Measurements from ENCODE around the gene RBMS3. TPM values are rescaled to one million over a fixed set of nuclear protein-coding genes. Genes with fewer than 3 reads are reported as not detected.

Gene RBMS3
- total RNA-seq, 1 donor from 2014 or later, result 70.0 TPM

GRCh38 chr3:29705906-29706844 lies 425.3 kb downstream of the RBMS3 start:
- Histone ChIP-seq H3K9me3 (no peaks in the 10 kb centered on the region), H3K4me1 (peaks cover 9% of the 10 kb centered on the region), H3K27me3 (no peaks in the 10 kb centered on the region), H3K36me3 (no peaks in the 10 kb centered on the region), H3K27ac (no peak overlapping the region), H3K4me3 (no peak overlapping the region)
- TF ChIP-seq POLR2AphosphoS5 (IDR thresholded peaks at IDR 0.05; ENCODE audit: insufficient read depth in 1 of 2, low read depth in 1 of 2) (no peak), CTCF (IDR thresholded peaks at IDR 0.05) (no peak), POLR2A (IDR thresholded peaks at IDR 0.05) (no peak)
- intact Hi-C loops (cut with DNase I), result loop anchor here (10.0 kb wide), 1 partner anchor 49 kb away; no protein-coding TSS in a partner anchor
- no peak for DNase-seq (ENCODE audit: extremely low spot score in 2 of 2)

DNA sequence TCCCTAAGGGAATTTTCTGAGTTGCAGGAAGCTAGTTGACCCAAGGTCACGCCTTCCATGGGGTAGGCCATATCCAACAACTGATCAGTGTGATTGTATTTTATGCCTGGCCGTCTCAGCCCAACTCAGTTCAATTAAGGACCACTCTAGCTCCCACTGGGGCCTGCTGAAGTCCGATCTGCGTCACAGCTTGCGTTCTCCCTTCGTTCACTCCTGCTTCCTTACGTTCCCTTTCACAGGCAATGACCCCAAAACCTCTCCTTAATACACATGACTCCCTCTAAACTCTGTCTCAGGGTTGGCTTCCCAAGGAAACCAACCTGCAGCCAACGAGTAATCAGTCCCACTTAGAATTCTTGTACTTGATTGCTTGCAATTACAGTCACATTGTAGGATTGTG lies 428.0 kb downstream of the RBMS3 start:
- no peak overlapping the region for H3K4me3 ChIP-seq
- H3K9me3 ChIP-seq, result no peaks in the 10 kb centered on the region
- no peak for DNase-seq (ENCODE audit: extremely low spot score in 2 of 2)
- peaks cover 19% of the 10 kb centered on the region for H3K4me1 ChIP-seq
- H3K27me3 ChIP-seq, result no peaks in the 10 kb centered on the region
- H3K36me3 ChIP-seq, result no peaks in the 10 kb centered on the region
- intact Hi-C loops (cut with DNase I), result loop anchor here (10.0 kb wide), 1 partner anchor 46 kb away; no protein-coding TSS in a partner anchor
- peak overlapping the region; percentile 32 for H3K27ac ChIP-seq
- TF ChIP-seq POLR2AphosphoS5 (IDR thresholded peaks at IDR 0.05; ENCODE audit: insufficient read depth in 1 of 2, low read depth in 1 of 2) (no peak), CTCF (IDR thresholded peaks at IDR 0.05) (no peak), POLR2A (IDR thresholded peaks at IDR 0.05) (no peak)

DNA sequence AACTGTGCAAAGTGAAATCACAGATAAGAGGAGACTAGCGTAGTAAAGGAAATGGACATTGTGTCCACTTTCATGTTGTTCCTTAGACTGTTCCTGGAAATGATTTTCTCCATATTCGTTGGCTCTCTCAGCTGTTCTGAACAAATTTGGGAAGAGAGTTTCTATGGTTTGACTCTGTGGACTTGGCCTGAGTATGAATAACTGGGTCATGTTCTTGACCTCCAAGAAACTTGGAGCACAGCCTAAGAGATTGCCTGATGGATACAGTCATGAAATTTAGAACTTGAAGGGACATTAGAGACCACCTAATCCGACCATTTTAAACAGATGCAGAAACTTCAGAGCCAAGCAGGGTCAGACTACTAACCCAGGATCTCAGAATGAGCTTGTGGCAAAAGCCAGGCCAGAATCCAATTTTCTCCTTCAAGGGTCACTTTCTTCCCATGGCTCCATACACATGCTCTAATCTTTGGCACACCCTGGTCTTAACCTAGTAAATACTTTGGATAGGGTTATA lies 430.4 kb downstream of the RBMS3 start:
- peak in 1 of 2 donors; percentile 49 for TF ChIP-seq POLR2AphosphoS5 (IDR thresholded peaks at IDR 0.05; ENCODE audit: insufficient read depth in 1 of 2, low read depth in 1 of 2)
- no peak for TF ChIP-seq CTCF (IDR thresholded peaks at IDR 0.05)
- TF ChIP-seq POLR2A (IDR thresholded peaks at IDR 0.05), result no peak
- no peaks in the 10 kb centered on the region for H3K27me3 ChIP-seq
- DNase-seq (ENCODE audit: extremely low spot score in 2 of 2), result no peak
- H3K27ac ChIP-seq, result no peak overlapping the region
- H3K36me3 ChIP-seq, result no peaks in the 10 kb centered on the region
- peaks cover 19% of the 10 kb centered on the region for H3K4me1 ChIP-seq
- no peaks in the 10 kb centered on the region for H3K9me3 ChIP-seq
- H3K4me3 ChIP-seq, result no peak overlapping the region
- intact Hi-C loops (cut with DNase I), result no loop called here

- peaks cover 10% of the 10 kb centered on the region for H3K4me1 ChIP-seq
- no peaks in the 10 kb centered on the region for H3K36me3 ChIP-seq
- no peak for DNase-seq (ENCODE audit: extremely low spot score in 2 of 2)
- no peak overlapping the region for H3K4me3 ChIP-seq
- TF ChIP-seq POLR2AphosphoS5 (IDR thresholded peaks at IDR 0.05; ENCODE audit: insufficient read depth in 1 of 2, low read depth in 1 of 2) (no peak), POLR2A (IDR thresholded peaks at IDR 0.05) (no peak), CTCF (IDR thresholded peaks at IDR 0.05) (no peak)
- intact Hi-C loops (cut with DNase I), result no loop called here
- H3K9me3 ChIP-seq, result no peaks in the 10 kb centered on the region
- no peak overlapping the region for H3K27ac ChIP-seq
- no peaks in the 10 kb centered on the region for H3K27me3 ChIP-seq
Observed at GRCh38 chr3:29716213-29716612, 435.3 kb downstream of the RBMS3 start.

DNA sequence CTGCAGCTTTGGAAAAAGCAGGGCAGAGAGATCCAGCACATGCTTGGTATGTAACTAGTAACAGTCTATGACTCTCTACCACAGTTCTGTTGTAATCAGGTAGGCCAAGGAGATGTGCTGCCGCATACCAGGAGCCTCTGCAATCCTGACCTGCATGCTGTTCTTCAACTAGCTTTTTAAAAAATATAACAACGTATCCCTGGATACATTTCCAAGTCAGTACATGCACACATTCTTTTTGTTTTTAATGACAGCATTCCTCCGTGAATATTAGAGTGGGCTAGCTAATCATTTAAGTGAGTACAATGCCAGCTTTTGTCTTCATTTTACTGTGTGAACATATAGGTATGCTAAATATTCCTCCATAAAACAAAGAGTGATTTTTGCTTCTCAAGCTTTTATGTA lies 437.8 kb downstream of the RBMS3 start:
- Histone ChIP-seq H3K4me1 (no peaks in the 10 kb centered on the region), H3K27me3 (no peaks in the 10 kb centered on the region), H3K4me3 (no peak overlapping the region), H3K27ac (no peak overlapping the region), H3K36me3 (no peaks in the 10 kb centered on the region), H3K9me3 (no peaks in the 10 kb centered on the region)
- TF ChIP-seq POLR2AphosphoS5 (IDR thresholded peaks at IDR 0.05; ENCODE audit: insufficient read depth in 1 of 2, low read depth in 1 of 2) (no peak), POLR2A (IDR thresholded peaks at IDR 0.05) (no peak), CTCF (IDR thresholded peaks at IDR 0.05) (no peak)
- DNase-seq (ENCODE audit: extremely low spot score in 2 of 2), result no peak
- intact Hi-C loops (cut with DNase I), result no loop called here

All from vagina (tissue), 2 donors.